HEK293 (cell line): ENCODE data around the gene B4GALT3.

Experiments used
- GLIS1 ChIP-seq: fragments of 450-650 bp; formaldehyde crosslinking; IDR thresholded peaks from 2 replicates; pipeline ENCODE4 v1.5.1; 2016; ENCODE audit warnings: missing biosample characterization, missing genetic modification characterization
- KLF1 ChIP-seq: fragments of 450-650 bp; formaldehyde crosslinking; IDR thresholded peaks from 2 replicates; pipeline ENCODE4 v1.5.1; 2016; ENCODE audit warnings: missing biosample characterization, missing genetic modification characterization
- KLF7 ChIP-seq: fragments of 450-650 bp; formaldehyde crosslinking; IDR thresholded peaks from 2 replicates; pipeline ENCODE4 v1.5.1; 2016; ENCODE audit warnings: missing biosample characterization, missing genetic modification characterization, borderline replicate concordance
- MYNN ChIP-seq: fragments of 450-650 bp; formaldehyde crosslinking; IDR thresholded peaks from 2 replicates; pipeline ENCODE4 v1.5.1; 2016; ENCODE audit warnings: missing biosample characterization, missing genetic modification characterization, borderline replicate concordance
- PRDM1 ChIP-seq: fragments of 450-650 bp; formaldehyde crosslinking; IDR thresholded peaks from 2 replicates; pipeline ENCODE4; 2016; ENCODE audit warnings: missing biosample characterization, missing genetic modification characterization
- TSHZ1 ChIP-seq: fragments of 450-650 bp; formaldehyde crosslinking; IDR thresholded peaks from 2 replicates; pipeline ENCODE4 v1.5.1; 2016; ENCODE audit warnings: missing biosample characterization, missing genetic modification characterization, borderline replicate concordance
- ZBTB17 ChIP-seq: fragments of 450-650 bp; formaldehyde crosslinking; IDR thresholded peaks from 2 replicates; pipeline ENCODE4 v1.5.1; 2016; ENCODE audit warnings: missing biosample characterization, missing genetic modification characterization
- ZBTB48 ChIP-seq: fragments of 450-650 bp; formaldehyde crosslinking; IDR thresholded peaks from 2 replicates; pipeline ENCODE4 v1.5.1; 2016; ENCODE audit warnings: missing biosample characterization, missing genetic modification characterization
- ZBTB7A ChIP-seq: fragments of 450-650 bp; formaldehyde crosslinking; IDR thresholded peaks from 2 replicates; pipeline ENCODE4 v1.5.1; 2016; ENCODE audit warnings: low read depth, missing biosample characterization, missing genetic modification characterization
- ZEB2 ChIP-seq: fragments of 450-650 bp; formaldehyde crosslinking; IDR thresholded peaks from 2 replicates; pipeline ENCODE4 v1.5.1; 2016; ENCODE audit warnings: missing biosample characterization, missing genetic modification characterization
- ZFP41 ChIP-seq: fragments of 450-650 bp; formaldehyde crosslinking; IDR thresholded peaks from 2 replicates; pipeline ENCODE4 v1.5.1; 2016; ENCODE audit warnings: missing biosample characterization, missing genetic modification characterization, borderline replicate concordance
- ZNF16 ChIP-seq: fragments of 450-650 bp; formaldehyde crosslinking; IDR thresholded peaks from 2 replicates; pipeline ENCODE4 v1.5.1; 2016; ENCODE audit warnings: low read depth, missing biosample characterization, missing genetic modification characterization
- ZNF23 ChIP-seq: fragments of 450-650 bp; formaldehyde crosslinking; IDR thresholded peaks from 2 replicates; pipeline ENCODE4 v1.5.1; 2016; ENCODE audit warnings: missing biosample characterization, missing genetic modification characterization, borderline replicate concordance
- ZNF548 ChIP-seq: fragments of 450-650 bp; formaldehyde crosslinking; IDR thresholded peaks from 2 replicates; pipeline ENCODE4 v1.5.1; 2016; ENCODE audit warnings: missing biosample characterization, missing genetic modification characterization
- ZNF549 ChIP-seq: fragments of 450-650 bp; IDR thresholded peaks from 2 replicates; pipeline ENCODE4 v1.5.1; 2018; ENCODE audit warnings: missing biosample characterization, missing genetic modification characterization, mild to moderate bottlenecking, inconsistent platforms, moderate library complexity
- ZNF596 ChIP-seq: fragments of 450-650 bp; IDR thresholded peaks from 2 replicates; pipeline ENCODE4 v1.5.0; 2018; ENCODE audit warnings: missing biosample characterization, mild to moderate bottlenecking, missing genetic modification characterization, moderate library complexity
- ZNF629 ChIP-seq: fragments of 450-650 bp; formaldehyde crosslinking; IDR thresholded peaks from 2 replicates; pipeline ENCODE4 v1.5.1; 2017; ENCODE audit warnings: missing biosample characterization, missing genetic modification characterization
- ZNF654 ChIP-seq: fragments of 450-650 bp; formaldehyde crosslinking; IDR thresholded peaks from 2 replicates; pipeline ENCODE4 v1.5.1; 2016; ENCODE audit warnings: low read depth, missing biosample characterization, missing genetic modification characterization
- ZNF658 ChIP-seq: fragments of 450-650 bp; formaldehyde crosslinking; IDR thresholded peaks from 2 replicates; pipeline ENCODE4; 2016; ENCODE audit warnings: missing biosample characterization, missing genetic modification characterization
- ZNF670 ChIP-seq: fragments of 450-650 bp; formaldehyde crosslinking; IDR thresholded peaks from 2 replicates; pipeline ENCODE4 v1.5.1; 2016; ENCODE audit warnings: missing biosample characterization, missing genetic modification characterization, low read depth
- TF ChIP-seq, protein P1 (sequence below): fragments of 450-650 bp; formaldehyde crosslinking; IDR thresholded peaks from 2 replicates; pipeline ENCODE4 v1.5.1; 2016; ENCODE audit warnings: missing biosample characterization, missing genetic modification characterization
- TF ChIP-seq, protein P2 (sequence below): fragments of 450-650 bp; formaldehyde crosslinking; IDR thresholded peaks from 2 replicates; pipeline ENCODE4 v1.5.1; 2016; ENCODE audit warnings: missing biosample characterization, missing genetic modification characterization
- TF ChIP-seq, protein P3 (sequence below): fragments of 450-650 bp; formaldehyde crosslinking; IDR thresholded peaks from 2 replicates; pipeline ENCODE4 v1.5.1; 2016; ENCODE audit warnings: missing biosample characterization, missing genetic modification characterization
- TF ChIP-seq, protein P4 (sequence below): fragments of 450-650 bp; formaldehyde crosslinking; conservative IDR thresholded peaks from 2 replicates; pipeline ENCODE4 v1.5.1; 2016; ENCODE audit warnings: low read depth, missing biosample characterization, missing genetic modification characterization

Gene B4GALT3

DNA sequence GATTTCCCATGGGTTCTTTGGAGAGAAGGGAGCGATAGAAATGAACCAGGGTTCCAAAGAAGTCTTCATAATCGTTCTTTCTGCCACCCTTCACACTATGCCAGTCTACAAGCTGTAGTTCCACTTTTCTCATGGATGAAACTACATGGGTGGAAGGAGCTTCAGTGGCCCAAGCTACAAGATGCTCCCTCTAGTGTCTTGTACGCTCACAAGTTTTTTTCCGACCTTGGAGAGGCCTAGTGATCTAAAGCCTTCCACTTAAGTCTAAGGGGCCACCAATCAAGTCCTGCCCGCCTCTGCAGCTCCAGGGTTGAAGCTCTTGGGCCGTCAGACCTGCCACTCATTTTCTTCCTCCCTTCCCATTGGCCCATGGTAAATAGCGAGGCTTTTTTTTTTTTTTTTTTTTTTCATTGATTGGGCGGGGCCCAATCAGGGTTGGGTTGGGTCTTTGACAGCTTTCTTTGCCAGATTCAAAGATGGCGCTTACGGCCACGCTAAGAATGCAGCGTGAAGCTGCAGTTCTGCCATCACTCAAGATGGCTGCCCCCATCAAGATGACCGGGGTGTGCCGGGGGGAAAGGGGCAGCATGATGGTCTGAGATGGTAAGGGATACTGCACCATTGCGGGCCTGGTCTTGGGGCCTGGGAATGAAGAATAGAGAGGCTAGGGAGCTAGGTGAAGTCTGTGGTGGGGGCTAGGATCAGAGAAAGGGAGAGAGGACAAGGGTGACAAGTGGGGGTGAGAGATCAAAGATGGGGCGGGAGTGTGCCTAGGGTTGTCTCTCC is 48.4 kb upstream of the B4GALT3 start, which contains the start of gene TOMM40L (continued):
- TF ChIP-seq, protein P1, sequence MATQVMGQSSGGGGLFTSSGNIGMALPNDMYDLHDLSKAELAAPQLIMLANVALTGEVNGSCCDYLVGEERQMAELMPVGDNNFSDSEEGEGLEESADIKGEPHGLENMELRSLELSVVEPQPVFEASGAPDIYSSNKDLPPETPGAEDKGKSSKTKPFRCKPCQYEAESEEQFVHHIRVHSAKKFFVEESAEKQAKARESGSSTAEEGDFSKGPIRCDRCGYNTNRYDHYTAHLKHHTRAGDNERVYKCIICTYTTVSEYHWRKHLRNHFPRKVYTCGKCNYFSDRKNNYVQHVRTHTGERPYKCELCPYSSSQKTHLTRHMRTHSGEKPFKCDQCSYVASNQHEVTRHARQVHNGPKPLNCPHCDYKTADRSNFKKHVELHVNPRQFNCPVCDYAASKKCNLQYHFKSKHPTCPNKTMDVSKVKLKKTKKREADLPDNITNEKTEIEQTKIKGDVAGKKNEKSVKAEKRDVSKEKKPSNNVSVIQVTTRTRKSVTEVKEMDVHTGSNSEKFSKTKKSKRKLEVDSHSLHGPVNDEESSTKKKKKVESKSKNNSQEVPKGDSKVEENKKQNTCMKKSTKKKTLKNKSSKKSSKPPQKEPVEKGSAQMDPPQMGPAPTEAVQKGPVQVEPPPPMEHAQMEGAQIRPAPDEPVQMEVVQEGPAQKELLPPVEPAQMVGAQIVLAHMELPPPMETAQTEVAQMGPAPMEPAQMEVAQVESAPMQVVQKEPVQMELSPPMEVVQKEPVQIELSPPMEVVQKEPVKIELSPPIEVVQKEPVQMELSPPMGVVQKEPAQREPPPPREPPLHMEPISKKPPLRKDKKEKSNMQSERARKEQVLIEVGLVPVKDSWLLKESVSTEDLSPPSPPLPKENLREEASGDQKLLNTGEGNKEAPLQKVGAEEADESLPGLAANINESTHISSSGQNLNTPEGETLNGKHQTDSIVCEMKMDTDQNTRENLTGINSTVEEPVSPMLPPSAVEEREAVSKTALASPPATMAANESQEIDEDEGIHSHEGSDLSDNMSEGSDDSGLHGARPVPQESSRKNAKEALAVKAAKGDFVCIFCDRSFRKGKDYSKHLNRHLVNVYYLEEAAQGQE (tag by site-specific recombination) = peak; percentile 37
- TF ChIP-seq ZNF658 (tag by site-specific recombination) = no peak
- no peak for TF ChIP-seq PRDM1 (tag by site-specific recombination)
- TF ChIP-seq, protein P2, sequence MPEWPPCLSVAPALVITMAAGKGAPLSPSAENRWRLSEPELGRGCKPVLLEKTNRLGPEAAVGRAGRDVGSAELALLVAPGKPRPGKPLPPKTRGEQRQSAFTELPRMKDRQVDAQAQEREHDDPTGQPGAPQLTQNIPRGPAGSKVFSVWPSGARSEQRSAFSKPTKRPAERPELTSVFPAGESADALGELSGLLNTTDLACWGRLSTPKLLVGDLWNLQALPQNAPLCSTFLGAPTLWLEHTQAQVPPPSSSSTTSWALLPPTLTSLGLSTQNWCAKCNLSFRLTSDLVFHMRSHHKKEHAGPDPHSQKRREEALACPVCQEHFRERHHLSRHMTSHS = no peak
- TF ChIP-seq ZBTB17 (tag by site-specific recombination) = peak; percentile 93
- peak; percentile 88 for TF ChIP-seq ZBTB48
- TF ChIP-seq TSHZ1 (tag by site-specific recombination) = no peak
- TF ChIP-seq ZNF16 (tag by site-specific recombination) = no peak
- peak; percentile 78 for TF ChIP-seq KLF1
- TF ChIP-seq, protein P3, sequence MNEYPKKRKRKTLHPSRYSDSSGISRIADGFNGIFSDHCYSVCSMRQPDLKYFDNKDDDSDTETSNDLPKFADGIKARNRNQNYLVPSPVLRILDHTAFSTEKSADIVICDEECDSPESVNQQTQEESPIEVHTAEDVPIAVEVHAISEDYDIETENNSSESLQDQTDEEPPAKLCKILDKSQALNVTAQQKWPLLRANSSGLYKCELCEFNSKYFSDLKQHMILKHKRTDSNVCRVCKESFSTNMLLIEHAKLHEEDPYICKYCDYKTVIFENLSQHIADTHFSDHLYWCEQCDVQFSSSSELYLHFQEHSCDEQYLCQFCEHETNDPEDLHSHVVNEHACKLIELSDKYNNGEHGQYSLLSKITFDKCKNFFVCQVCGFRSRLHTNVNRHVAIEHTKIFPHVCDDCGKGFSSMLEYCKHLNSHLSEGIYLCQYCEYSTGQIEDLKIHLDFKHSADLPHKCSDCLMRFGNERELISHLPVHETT = peak; percentile 91
- no peak for TF ChIP-seq GLIS1 (tag by site-specific recombination)
- TF ChIP-seq, protein P4, sequence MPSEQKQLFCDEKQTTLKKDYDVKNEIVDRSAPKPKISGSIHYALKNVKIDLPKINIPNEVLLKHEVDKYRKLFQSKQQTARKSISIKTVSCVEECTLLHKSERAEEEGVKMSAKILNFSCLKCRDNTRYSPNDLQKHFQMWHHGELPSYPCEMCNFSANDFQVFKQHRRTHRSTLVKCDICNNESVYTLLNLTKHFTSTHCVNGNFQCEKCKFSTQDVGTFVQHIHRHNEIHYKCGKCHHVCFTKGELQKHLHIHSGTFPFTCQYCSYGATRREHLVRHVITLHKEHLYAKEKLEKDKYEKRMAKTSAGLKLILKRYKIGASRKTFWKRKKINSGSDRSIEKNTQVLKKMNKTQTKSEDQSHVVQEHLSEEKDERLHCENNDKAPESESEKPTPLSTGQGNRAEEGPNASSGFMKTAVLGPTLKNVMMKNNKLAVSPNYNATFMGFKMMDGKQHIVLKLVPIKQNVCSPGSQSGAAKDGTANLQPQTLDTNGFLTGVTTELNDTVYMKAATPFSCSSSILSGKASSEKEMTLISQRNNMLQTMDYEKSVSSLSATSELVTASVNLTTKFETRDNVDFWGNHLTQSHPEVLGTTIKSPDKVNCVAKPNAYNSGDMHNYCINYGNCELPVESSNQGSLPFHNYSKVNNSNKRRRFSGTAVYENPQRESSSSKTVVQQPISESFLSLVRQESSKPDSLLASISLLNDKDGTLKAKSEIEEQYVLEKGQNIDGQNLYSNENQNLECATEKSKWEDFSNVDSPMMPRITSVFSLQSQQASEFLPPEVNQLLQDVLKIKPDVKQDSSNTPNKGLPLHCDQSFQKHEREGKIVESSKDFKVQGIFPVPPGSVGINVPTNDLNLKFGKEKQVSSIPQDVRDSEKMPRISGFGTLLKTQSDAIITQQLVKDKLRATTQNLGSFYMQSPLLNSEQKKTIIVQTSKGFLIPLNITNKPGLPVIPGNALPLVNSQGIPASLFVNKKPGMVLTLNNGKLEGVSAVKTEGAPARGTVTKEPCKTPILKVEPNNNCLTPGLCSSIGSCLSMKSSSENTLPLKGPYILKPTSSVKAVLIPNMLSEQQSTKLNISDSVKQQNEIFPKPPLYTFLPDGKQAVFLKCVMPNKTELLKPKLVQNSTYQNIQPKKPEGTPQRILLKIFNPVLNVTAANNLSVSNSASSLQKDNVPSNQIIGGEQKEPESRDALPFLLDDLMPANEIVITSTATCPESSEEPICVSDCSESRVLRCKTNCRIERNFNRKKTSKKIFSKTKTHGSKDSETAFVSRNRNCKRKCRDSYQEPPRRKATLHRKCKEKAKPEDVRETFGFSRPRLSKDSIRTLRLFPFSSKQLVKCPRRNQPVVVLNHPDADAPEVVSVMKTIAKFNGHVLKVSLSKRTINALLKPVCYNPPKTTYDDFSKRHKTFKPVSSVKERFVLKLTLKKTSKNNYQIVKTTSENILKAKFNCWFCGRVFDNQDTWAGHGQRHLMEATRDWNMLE (tag by site-specific recombination) = peak; percentile 47; the same call in 1 of the 2 replicates
- no peak for TF ChIP-seq MYNN (tag by site-specific recombination)
- 0 out of 2 replicates have a peak, but pooled peaks have one; percentile 6 for TF ChIP-seq ZEB2 (tag by site-specific recombination)
- TF ChIP-seq ZNF23 (tag by site-specific recombination) = no peak
- TF ChIP-seq ZNF548 (tag by site-specific recombination) = no peak
- peak; percentile 51; the same call in 1 of the 2 replicates for TF ChIP-seq ZBTB7A (tag by site-specific recombination)
- TF ChIP-seq ZNF670 (tag by site-specific recombination) = no peak
- 0 out of 2 replicates have a peak, but pooled peaks have one; percentile 50 for TF ChIP-seq KLF7
- no peak for TF ChIP-seq ZFP41 (tag by site-specific recombination)
- TF ChIP-seq ZNF654 = peak; percentile 47
- TF ChIP-seq ZNF596 = no peak
- TF ChIP-seq ZNF549 (tag by site-specific recombination) = no peak
- TF ChIP-seq ZNF629 (tag by site-specific recombination) = peak; percentile 63
